Osteoblast (primary cell): ENCODE data around the gene DHRS9. TPM values are rescaled to one million over a fixed set of nuclear protein-coding genes. Genes with fewer than 3 reads are reported as not detected.

Source experiments
- DNase-seq: peaks from one replicate; pipeline ENCODE4 v3.0.0; 2011; ENCODE audit warnings: low spot score, mixed read lengths; ENCODE audit not compliant: insufficient read length; ENCODE audit errors: missing footprints
- H2AFZ ChIP-seq: 2 replicates; pipeline ENCODE4 v1.6.0; 2011; ENCODE audit warnings: mild to moderate bottlenecking, low read length
- H3K27ac ChIP-seq: 2 replicates; pipeline ENCODE4 v1.5.1; 2011; ENCODE audit warnings: mild to moderate bottlenecking, low read depth, low read length, moderate library complexity
- H3K27me3 ChIP-seq: 2 replicates; pipeline ENCODE4 v1.6.0; 2012; ENCODE audit warnings: mild to moderate bottlenecking, control low read depth, inconsistent platforms, low read length, moderate library complexity; ENCODE audit not compliant: insufficient read depth
- H3K36me3 ChIP-seq: 2 replicates; pipeline ENCODE4 v1.5.1; 2011; ENCODE audit warnings: mild to moderate bottlenecking, low read length, control low read depth, moderate library complexity; ENCODE audit not compliant: insufficient read depth
- H3K4me1 ChIP-seq: 2 replicates; pipeline ENCODE4 v1.5.1; 2011; ENCODE audit warnings: mild to moderate bottlenecking, low read length, control low read depth, moderate library complexity; ENCODE audit not compliant: insufficient read depth
- H3K4me2 ChIP-seq: 2 replicates; pipeline ENCODE4 v1.6.0; 2011; ENCODE audit warnings: mild to moderate bottlenecking, low read length; ENCODE audit not compliant: insufficient read depth
- H3K4me3 ChIP-seq: fragments of 200-600 bp; sonication (generic); 3 replicates; pipeline ENCODE4 v1.5.1; 2012; ENCODE audit warnings: mild to moderate bottlenecking, low read length, inconsistent platforms; ENCODE audit not compliant: insufficient read depth
- H3K79me2 ChIP-seq: 2 replicates; pipeline ENCODE4 v1.6.0; 2012; ENCODE audit warnings: mild to moderate bottlenecking, low read length, control low read depth, inconsistent platforms; ENCODE audit not compliant: insufficient read depth
- H3K9me3 ChIP-seq: 2 replicates; pipeline ENCODE4 v1.5.1; 2011; ENCODE audit warnings: low read depth, low read length, control low read depth
- H4K20me1 ChIP-seq: 2 replicates; pipeline ENCODE4 v1.6.0; 2012; ENCODE audit warnings: mild to moderate bottlenecking, low read length, control low read depth; ENCODE audit not compliant: insufficient read depth
- CTCF ChIP-seq: IDR thresholded peaks from 2 replicates; pipeline ENCODE4 v1.5.1; 2011; ENCODE audit warnings: mild to moderate bottlenecking, low read depth, low read length, moderate library complexity; ENCODE audit errors: extremely low read depth
- total RNA-seq: library from RNA; depleted of rRNA; stranded (reverse); fragments of >200 nt; gene quantifications from 2 replicates; pipeline ENCODE4 v1.2.3, GENCODE V29; 2012

The DHRS9 gene
- not detected in 2 replicates for total RNA-seq

GRCh38 chr2:169069341-169069740 is at the start of gene DHRS9:
DHRS9 (plus strand) TSS chr2:169069563; CDS start chr2:169081582, 12,019 bp downstream.
- peak within 1 kb of the TSS; percentile 46 for H3K4me2 ChIP-seq
- no peaks in the 10 kb centered on the region for H3K79me2 ChIP-seq
- peaks cover 32% of the 10 kb centered on the region for H3K4me1 ChIP-seq
- no peak for TF ChIP-seq CTCF
- no peak within 1 kb of the TSS for H3K4me3 ChIP-seq
- H3K27ac ChIP-seq, result peak within 1 kb of the TSS; percentile 1
- no peaks in the 10 kb centered on the region for H3K9me3 ChIP-seq
- peak; percentile 87 for DNase-seq
- H2AFZ ChIP-seq, result no peak within 1 kb of the TSS
- H3K27me3 ChIP-seq, result no peaks in the 10 kb centered on the region
- H3K36me3 ChIP-seq, result no peaks in the 10 kb centered on the region
- H4K20me1 ChIP-seq, result no peaks in the 10 kb centered on the region

- no peak for TF ChIP-seq CTCF
- Histone ChIP-seq H4K20me1 (no peaks in the 10 kb centered on the region), H3K9me3 (no peaks in the 10 kb centered on the region), H2AFZ (no peak overlapping the region), H3K4me2 (no peak overlapping the region), H3K4me1 (no peaks in the 10 kb centered on the region), H3K4me3 (no peak overlapping the region), H3K36me3 (no peaks in the 10 kb centered on the region), H3K27ac (no peak overlapping the region), H3K79me2 (no peaks in the 10 kb centered on the region), H3K27me3 (no peaks in the 10 kb centered on the region)
- no peak for DNase-seq
These were observed 46.2 kb upstream of the DHRS9 start for GRCh38 chr2:169023161-169023560.

- TF ChIP-seq CTCF, result no peak
- no peak for DNase-seq
- H3K79me2 ChIP-seq, result no peaks in the 10 kb centered on the region
- H3K36me3 ChIP-seq, result no peaks in the 10 kb centered on the region
- no peak overlapping the region for H2AFZ ChIP-seq
- H3K4me2 ChIP-seq, result no peak overlapping the region
- no peaks in the 10 kb centered on the region for H4K20me1 ChIP-seq
- no peak overlapping the region for H3K27ac ChIP-seq
- H3K4me1 ChIP-seq, result no peaks in the 10 kb centered on the region
- H3K9me3 ChIP-seq, result no peaks in the 10 kb centered on the region
- no peak overlapping the region for H3K4me3 ChIP-seq
- no peaks in the 10 kb centered on the region for H3K27me3 ChIP-seq
These were observed 43.3 kb upstream of the DHRS9 start for GRCh38 chr2:169026056-169026455.

- Histone ChIP-seq H3K4me3 (no peak overlapping the region), H3K36me3 (no peaks in the 10 kb centered on the region), H2AFZ (no peak overlapping the region), H3K4me1 (no peaks in the 10 kb centered on the region), H3K9me3 (no peaks in the 10 kb centered on the region), H3K4me2 (no peak overlapping the region), H3K27me3 (no peaks in the 10 kb centered on the region), H3K79me2 (no peaks in the 10 kb centered on the region), H3K27ac (no peak overlapping the region), H4K20me1 (no peaks in the 10 kb centered on the region)
- no peak for TF ChIP-seq CTCF
- DNase-seq, result no peak
These were observed 42.1 kb upstream of the DHRS9 start for GRCh38 chr2:169027234-169027633.
